GM12891 (cell line): ENCODE data around the gene KLHL5.
"Not testable (repeated sequence)": the region's sequence is repeated elsewhere in the genome, so short reads cannot be mapped to it uniquely, and the experiment has no call there.

Source experiments
- DNase-seq: peaks from one replicate; pipeline ENCODE4 v3.0.0; 2011; ENCODE audit warnings: low spot score; ENCODE audit not compliant: insufficient read length
- FAIRE-seq: peaks from 2 replicates; lab custom pipeline; 2011; peaks lifted over from hg19 to GRCh38; lab: Jason Lieb, UNC
- PAX5 ChIP-seq: IDR thresholded peaks from 2 replicates; pipeline ENCODE4 v1.6.1; 2011; ENCODE audit warnings: low read length, moderate library complexity, mild to moderate bottlenecking; ENCODE audit not compliant: insufficient read depth, severe bottlenecking
- POLR2A ChIP-seq: IDR thresholded peaks from 2 replicates; pipeline ENCODE4 v1.6.1; 2011; ENCODE audit warnings: low read depth, low read length, control low read depth
- POLR2AphosphoS5 ChIP-seq: IDR thresholded peaks from 2 replicates; pipeline ENCODE4 v1.6.1; 2011; ENCODE audit warnings: low read depth, low read length, control low read depth
- POU2F2 ChIP-seq: IDR thresholded peaks from 2 replicates; pipeline ENCODE4 v1.6.1; 2011; ENCODE audit warnings: low read depth, mild to moderate bottlenecking, control low read depth, low read length, moderate library complexity
- SPI1 ChIP-seq: IDR thresholded peaks from 2 replicates; pipeline ENCODE4 v1.6.1; 2011; ENCODE audit warnings: low read depth, low read length, control low read depth
- TAF1 ChIP-seq: IDR thresholded peaks from 2 replicates; pipeline ENCODE4 v1.6.1; 2011; ENCODE audit warnings: low read depth, low read length, control low read depth

KLHL5 gene

DNA sequence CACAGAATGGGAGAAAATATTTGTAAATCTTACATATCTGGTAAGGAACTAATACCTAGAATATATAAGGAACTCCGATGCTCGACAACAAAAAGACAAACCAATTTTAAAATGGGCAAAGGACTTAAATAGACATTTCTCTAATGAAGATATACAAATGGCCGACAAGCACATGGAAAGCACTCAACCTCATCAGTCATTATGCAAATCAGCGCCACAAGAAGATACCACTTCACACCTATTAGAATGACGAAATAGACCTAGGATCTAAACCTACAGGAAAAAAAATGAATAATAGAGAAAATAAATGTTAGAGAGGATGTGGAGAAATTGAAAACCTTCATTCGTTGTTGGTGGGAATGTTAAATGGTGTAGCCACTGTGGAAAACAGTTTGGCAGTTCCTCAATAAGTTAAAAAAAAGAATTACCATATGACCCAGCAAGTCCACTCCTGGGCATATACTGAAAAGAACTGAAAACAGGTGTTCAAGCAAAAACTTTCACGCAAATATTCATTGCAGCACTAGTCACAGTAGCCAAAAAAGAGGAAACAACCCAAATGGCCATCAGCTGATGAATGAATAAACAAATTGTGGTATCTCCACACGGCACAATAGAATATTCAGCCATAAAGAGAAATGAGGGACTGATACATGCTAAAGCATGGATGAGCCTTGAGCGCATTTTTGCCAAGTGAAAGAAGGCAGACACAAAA, 63.0 kb downstream of the KLHL5 start:
- no peak for TF ChIP-seq POLR2A
- peak; percentile 35; the same call in 1 of the 2 replicates for TF ChIP-seq SPI1
- TF ChIP-seq POU2F2: peak; percentile 94
- DNase-seq: no peak
- FAIRE-seq: peak; percentile 79

DNA sequence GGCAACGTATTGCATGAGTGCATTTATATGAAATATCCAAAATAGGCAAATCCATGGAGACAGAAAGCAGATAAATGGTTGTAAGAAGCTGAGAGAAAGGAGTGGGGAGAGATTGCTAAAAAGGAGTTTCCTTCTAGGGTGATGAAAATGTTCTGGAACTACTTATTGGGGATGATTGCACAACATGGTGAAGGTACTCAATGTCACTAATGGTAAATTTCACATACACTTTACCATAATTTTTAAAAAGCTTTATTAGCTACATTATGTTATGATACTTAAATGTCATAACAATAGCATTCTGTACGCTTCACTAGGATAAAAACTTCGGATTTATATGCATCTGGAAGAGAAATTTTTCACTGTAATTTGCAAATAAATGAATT, 63.6 kb downstream of the KLHL5 start:
- TF ChIP-seq POU2F2: no peak
- no peak for TF ChIP-seq POLR2AphosphoS5
- TF ChIP-seq POLR2A: no peak
- TF ChIP-seq SPI1: no peak
- TF ChIP-seq PAX5: no peak
- TF ChIP-seq TAF1: no peak
- FAIRE-seq (no peak), DNase-seq (no peak)

DNA sequence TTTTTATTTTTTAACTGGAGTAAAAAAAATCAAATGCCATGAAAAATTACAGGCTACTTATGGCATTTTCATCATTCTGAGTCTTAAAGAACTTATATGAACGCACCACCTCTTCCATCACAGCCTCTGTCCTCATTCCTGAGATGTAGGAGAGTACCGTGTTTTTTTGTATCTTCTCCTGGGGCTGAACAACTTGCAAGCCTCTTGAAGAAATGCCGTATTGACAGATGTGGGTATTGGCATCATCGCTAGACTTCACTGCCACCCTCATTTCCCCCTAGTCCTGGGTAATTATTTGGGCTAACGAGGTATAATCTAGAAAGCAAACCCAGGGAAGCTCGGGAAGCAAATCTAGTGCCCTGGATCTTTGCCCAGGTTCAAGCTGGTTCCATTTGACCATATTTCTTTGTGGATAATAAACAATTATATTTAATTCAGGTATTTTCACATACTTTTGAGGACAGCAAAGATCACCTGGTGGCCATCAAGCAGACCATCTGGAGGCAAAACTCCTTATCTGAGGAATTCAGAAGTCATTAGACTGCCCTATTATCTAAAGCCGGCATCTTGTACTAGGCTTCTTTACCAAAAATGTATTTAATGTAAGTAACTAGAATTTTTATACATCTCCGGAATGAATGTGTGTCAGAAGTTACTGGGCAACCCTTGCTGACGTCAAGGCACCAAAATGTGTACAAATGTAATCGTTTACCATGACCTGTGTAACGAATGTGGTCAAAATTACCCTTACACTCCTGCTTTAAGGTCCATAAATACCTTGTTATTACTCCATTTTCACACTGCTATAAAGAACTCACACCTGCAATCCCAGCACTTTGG, 64.4 kb downstream of the KLHL5 start:
- no peak for TF ChIP-seq POLR2A
- no peak for TF ChIP-seq POU2F2
- no peak for TF ChIP-seq POLR2AphosphoS5
- no peak for TF ChIP-seq SPI1
- TF ChIP-seq TAF1: no peak
- TF ChIP-seq PAX5: no peak
- DNase-seq (no peak), FAIRE-seq (no peak)

DNA sequence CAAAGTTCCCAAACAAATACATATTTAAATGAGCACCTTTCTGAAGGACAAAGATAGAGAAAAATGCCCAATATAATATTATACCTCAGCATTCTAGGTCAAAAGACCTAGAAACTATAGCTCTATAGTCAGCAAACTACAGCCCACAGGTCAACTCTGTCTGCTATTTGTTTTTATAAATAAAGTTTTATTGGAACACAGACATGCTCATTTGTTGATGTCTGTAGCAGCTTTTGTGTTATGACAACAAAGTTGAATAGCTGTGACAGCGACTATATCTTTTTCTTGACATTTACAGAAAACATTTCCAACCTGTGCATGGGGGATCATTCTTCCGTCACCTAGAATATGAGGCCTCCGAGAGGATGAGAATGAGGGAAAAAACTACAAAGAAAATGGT, 71.6 kb downstream of the KLHL5 start:
- TF ChIP-seq PAX5 (no peak), SPI1 (no peak), POLR2A (no peak), TAF1 (no peak), POLR2AphosphoS5 (no peak), POU2F2 (no peak)
- FAIRE-seq (no peak), DNase-seq (no peak)

DNA sequence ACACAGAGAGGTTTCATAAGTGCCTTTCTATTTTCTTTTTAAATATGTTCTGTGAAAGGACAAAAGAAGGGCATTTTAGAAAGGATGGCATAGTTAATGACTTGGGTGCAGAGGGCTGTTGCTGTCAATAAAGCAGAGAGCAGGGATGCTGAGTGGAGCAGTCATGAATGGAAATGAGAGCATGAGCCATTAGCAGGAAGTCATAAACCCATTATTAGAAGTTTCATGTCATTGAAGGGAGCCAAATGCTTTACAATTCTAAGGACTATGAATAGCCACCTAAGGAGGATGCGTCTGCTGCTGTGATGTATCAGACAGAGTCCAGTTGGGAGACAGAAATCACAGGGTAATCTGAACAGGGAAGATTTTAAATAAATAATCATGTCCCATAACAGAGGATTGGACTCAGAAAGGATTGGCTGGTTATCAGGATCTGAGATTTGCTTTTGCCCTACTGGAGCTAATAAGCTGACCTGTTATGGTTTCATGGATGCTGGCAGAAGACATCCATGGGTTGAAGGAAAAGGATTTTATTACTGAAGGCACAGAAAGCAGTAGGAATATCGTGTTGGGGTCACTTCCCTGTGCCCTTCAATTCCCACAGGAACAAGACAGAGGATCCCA, 72.8 kb downstream of the KLHL5 start:
- peak; percentile 38 for FAIRE-seq
- TF ChIP-seq POU2F2 (no peak), TAF1 (no peak), POLR2A (no peak), PAX5 (no peak), SPI1 (no peak), POLR2AphosphoS5 (no peak)
- no peak for DNase-seq

DNA sequence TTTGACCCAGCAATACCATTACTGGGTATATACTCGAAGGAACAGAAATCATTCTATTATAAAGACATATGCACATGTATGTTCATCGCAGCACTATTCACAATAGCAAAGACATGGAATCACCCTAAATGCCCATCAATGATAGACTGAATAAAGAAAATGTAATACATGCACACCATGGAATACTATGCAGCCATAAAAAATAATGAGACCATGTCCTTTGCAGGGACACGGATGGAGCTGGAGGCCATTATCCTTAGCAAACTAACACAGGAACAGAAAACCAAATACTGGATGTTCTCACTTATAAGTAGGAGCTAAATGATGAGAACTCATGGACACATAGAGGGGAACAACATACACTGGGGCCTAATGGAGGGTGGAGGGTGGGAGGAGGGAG, 76.2 kb downstream of the KLHL5 start:
- FAIRE-seq, DNase-seq: not testable (repeated sequence)

DNA sequence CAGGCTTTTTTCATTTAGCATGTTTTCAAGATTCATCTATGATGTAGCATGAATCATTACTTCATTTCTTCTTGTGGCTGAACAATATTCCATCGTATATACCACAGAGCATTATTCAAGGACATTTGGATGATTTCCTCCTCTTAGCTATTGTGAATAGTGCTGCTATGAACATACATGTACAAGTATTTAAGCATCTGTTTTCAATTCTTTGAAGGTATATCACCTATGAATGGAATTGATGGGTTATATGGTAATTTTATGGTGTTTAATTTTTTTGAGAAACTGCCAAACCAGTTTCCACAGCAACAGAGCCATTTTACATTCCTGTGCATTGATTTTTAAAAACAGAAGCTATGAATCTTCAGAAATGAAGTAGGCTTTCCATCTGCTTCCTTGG, 84.2 kb downstream of the KLHL5 start:
- no peak for FAIRE-seq

DNA sequence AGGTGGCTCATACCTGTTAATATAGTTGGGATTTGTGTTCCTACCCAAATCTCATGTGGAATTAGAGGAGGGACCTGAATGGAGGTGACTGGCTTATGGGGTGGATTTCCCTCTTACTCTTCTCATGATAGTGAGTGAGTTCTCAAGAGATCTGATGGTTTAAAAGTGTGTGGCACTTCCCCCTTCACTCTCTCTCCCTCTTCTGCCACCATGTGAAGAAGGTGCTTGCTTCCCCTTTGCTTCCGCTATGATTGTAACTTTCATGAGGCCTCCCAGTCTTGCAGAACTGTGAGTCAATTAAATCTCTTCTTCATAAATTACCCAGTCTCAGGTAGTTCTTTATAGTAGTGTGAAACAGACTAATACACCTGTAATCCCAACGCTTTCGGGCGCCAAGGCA, 92.0 kb downstream of the KLHL5 start:
- FAIRE-seq (no peak), DNase-seq (no peak)
- TF ChIP-seq PAX5 (no peak), TAF1 (no peak), POLR2AphosphoS5 (no peak), POU2F2 (no peak), POLR2A (no peak), SPI1 (no peak)

More for the DNA sequence above, 84.2 kb downstream of the KLHL5 start:
- no peak for DNase-seq
- TF ChIP-seq PAX5 (no peak), SPI1 (no peak), POLR2A (no peak)

DNA sequence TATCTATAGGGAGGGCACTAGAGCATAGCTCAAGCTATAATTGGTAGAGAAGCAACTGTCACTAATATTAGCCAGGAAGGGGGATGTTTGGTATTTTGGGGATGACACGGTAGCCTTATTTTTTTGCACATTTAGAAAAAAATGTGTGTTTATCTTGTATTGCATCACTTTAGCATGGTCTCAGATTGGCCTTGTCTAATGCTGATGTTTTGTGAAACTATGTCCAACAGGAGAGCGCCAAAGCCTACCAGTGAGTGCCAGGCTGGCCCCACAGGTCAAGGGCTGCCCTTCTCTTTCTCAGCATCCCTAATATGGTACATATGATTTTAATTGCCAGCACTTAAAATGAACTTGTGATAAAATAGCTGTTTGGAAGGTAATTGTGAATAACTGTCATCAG, 95.5 kb downstream of the KLHL5 start:
- no peak for DNase-seq
- FAIRE-seq: no peak
- no peak for TF ChIP-seq PAX5
- no peak for TF ChIP-seq POLR2AphosphoS5
- TF ChIP-seq TAF1: no peak
- TF ChIP-seq SPI1: no peak
- TF ChIP-seq POU2F2: no peak
- no peak for TF ChIP-seq POLR2A

DNA sequence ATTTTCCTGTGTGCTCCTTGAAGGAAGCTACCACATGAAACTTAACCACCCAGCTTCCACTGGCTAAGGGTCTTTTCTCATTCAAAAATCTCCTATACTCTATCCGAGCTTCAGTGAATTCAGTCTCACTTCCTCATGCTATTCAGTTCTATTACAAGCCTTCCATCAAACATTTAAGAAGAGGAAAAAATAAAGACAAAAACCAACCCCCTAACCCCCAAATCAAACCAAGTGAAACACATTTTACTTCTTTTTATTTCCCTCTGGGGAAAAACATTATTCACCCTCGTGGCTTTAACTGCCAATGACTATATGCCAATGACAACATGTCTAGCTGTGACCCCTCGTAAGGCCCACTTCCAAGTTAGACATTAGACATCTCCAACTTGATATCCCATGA, 104.1 kb downstream of the KLHL5 start:
- no peak for DNase-seq
- TF ChIP-seq POLR2AphosphoS5 (no peak), PAX5 (no peak), POU2F2 (no peak), POLR2A (no peak), SPI1 (peak; percentile 90), TAF1 (no peak)
- peak; percentile 9 for FAIRE-seq
